ENCODE measurements around the gene KCNE2.

Gene KCNE2

DNA sequence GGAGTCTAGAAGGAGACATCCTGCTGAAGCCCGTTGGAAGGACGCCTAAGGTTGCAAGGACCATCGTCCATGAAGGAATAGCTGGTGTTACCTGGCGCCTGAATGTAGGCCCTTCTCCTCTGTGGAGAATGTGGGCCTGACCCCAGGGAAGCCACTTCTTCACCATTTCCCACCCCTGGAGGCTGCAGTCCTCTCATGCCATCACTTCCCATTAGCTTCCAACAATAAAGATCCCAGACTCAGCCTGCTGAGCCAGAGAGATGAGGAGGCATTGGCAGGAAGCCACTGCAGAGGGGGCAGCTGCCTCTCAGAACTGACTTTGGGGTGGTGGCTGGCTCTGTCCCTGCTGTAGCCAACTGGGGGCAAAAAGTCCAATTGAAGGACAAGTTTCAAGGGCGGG is 21.3 kb upstream of the KCNE2 start:
- no peaks in the 10 kb centered on the region for H3K27me3 ChIP-seq (ENCODE audit: control insufficient read depth, insufficient read depth, low read length)
- H3K4me3 ChIP-seq (ENCODE audit: low read length), result no peak overlapping the region
- H3K9ac ChIP-seq (ENCODE audit: low read length), result no peak overlapping the region
- no peak overlapping the region for H3K27ac ChIP-seq (ENCODE audit: low read depth, low read length)
- peaks cover 15% of the 10 kb centered on the region for H3K4me1 ChIP-seq (ENCODE audit: control insufficient read depth, insufficient read depth, low read length)
- H3K36me3 ChIP-seq (ENCODE audit: control insufficient read depth, insufficient read depth, low read length), result no peaks in the 10 kb centered on the region

DNA sequence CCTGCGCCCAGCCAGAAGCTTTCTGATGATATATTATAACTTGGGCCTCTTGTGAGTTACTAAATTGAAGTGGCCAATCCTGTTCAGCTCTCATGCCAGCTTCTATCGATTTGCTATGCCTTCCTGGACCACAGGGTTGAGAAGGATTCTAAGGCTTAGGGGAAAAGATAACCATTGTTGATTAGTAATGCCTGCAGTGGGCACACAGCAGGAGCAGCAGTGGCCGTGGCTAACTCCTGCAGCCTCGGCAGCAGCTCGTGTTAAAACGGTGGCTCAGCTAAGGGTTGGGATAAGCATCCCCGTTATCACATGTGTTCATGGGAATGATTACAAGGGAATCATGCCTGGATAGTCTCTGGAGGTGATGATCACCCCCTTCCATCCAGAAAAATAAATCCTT is 20.5 kb upstream of the KCNE2 start:
- H3K9ac ChIP-seq (ENCODE audit: low read length), result no peak overlapping the region
- H3K4me3 ChIP-seq (ENCODE audit: low read length), result no peak overlapping the region
- peaks cover 15% of the 10 kb centered on the region for H3K4me1 ChIP-seq (ENCODE audit: control insufficient read depth, insufficient read depth, low read length)
- H3K27ac ChIP-seq (ENCODE audit: low read depth, low read length), result no peak overlapping the region
- H3K27me3 ChIP-seq (ENCODE audit: control insufficient read depth, insufficient read depth, low read length), result no peaks in the 10 kb centered on the region
- H3K36me3 ChIP-seq (ENCODE audit: control insufficient read depth, insufficient read depth, low read length), result no peaks in the 10 kb centered on the region

DNA sequence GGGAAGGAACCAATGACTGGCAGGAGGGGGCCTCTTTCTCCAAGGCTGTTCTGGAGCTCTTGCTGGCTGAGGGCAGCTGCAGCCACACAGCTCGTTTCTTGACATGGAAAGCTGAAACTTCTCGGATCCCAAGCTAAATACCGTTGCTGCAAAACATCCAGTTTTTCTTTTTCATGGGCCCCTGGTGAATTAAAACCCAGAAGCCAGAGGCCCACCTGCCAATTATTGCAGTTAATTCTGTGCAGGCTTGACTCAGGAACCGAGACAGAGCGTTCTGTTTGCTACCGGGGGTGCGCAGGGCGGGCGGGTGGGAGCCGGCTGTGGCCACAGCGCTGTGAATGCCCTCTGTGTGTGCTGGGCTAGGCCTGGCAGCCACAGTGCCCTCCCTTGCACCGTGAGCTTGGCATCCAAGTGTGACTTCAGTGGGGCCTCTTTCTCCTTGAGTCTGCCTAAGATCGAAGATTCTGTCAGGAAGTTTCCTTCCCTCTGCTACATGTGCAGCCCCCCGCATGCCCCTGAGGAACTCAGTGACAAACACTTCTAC is 19.9 kb upstream of the KCNE2 start:
- Histone ChIP-seq H3K4me3 (ENCODE audit: low read length) (no peak overlapping the region), H3K9ac (ENCODE audit: low read length) (no peak overlapping the region), H3K27me3 (ENCODE audit: control insufficient read depth, insufficient read depth, low read length) (no peaks in the 10 kb centered on the region), H3K36me3 (ENCODE audit: control insufficient read depth, insufficient read depth, low read length) (no peaks in the 10 kb centered on the region), H3K27ac (ENCODE audit: low read depth, low read length) (no peak overlapping the region), H3K4me1 (ENCODE audit: control insufficient read depth, insufficient read depth, low read length) (peaks cover 15% of the 10 kb centered on the region)

DNA sequence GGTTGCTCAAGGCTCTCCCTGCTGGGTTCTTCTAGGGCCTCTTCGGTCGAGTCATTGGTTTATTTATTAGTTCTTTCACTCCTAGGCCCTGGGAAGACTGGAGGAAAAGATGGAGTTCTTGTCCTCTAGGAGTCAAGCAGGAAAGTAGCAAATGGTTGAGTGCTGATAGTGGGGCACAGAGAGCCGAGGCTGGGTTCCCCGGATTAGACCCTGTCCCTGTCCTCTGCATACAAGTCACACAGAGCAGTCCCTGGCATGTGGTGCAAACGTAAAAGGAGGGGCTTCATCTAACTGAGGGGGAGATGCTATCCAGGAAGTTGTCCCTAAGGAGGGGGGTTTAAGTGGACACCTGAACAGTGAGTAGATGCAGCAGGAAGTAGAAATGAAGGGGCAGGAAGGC is 19.2 kb upstream of the KCNE2 start:
- H3K4me1 ChIP-seq (ENCODE audit: control insufficient read depth, insufficient read depth, low read length), result peaks cover 15% of the 10 kb centered on the region
- no peaks in the 10 kb centered on the region for H3K27me3 ChIP-seq (ENCODE audit: control insufficient read depth, insufficient read depth, low read length)
- H3K36me3 ChIP-seq (ENCODE audit: control insufficient read depth, insufficient read depth, low read length), result no peaks in the 10 kb centered on the region
- no peak overlapping the region for H3K4me3 ChIP-seq (ENCODE audit: low read length)
- H3K9ac ChIP-seq (ENCODE audit: low read length), result no peak overlapping the region
- no peak overlapping the region for H3K27ac ChIP-seq (ENCODE audit: low read depth, low read length)

DNA sequence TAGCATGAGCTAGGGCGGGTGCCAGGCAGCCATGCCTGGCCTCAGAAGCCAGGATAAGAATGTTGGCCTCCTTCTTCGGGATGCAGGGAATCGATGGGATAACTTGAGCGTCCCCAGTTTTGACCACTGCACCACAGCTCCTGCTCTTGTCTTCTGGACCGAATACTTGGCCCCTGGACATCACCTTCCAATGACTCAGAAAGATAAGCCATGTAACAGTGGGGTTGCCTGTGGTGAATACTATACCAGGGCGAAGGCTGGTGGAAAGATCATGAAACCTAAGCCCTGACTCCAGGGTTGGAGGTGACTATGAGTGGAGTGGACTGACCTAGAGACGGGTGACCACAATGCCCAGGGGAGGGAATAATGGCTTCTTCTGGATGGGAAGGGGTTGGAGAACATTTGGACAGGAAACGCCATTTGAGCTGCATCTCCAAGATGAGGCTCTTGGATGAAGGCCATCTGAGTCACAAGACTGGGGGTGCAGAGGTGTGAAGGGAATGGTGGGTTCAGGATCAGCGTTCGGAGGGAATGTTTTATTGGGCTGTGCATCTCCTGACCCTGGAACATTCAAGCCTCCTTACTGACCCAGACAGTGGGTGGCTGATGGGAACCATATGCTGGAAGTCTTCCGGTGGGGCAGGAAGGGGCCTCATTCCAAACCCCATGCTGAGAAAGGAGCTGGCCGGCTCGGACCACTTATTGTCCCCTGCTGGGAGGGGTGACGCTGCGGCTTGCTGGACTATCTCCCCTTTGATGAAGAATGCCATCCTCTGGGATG is 18.5 kb upstream of the KCNE2 start:
- Histone ChIP-seq H3K27me3 (ENCODE audit: control insufficient read depth, insufficient read depth, low read length) (no peaks in the 10 kb centered on the region), H3K4me3 (ENCODE audit: low read length) (no peak overlapping the region), H3K9ac (ENCODE audit: low read length) (no peak overlapping the region), H3K36me3 (ENCODE audit: control insufficient read depth, insufficient read depth, low read length) (no peaks in the 10 kb centered on the region), H3K4me1 (ENCODE audit: control insufficient read depth, insufficient read depth, low read length) (peaks cover 15% of the 10 kb centered on the region), H3K27ac (ENCODE audit: low read depth, low read length) (peak overlapping the region; percentile 59)

DNA sequence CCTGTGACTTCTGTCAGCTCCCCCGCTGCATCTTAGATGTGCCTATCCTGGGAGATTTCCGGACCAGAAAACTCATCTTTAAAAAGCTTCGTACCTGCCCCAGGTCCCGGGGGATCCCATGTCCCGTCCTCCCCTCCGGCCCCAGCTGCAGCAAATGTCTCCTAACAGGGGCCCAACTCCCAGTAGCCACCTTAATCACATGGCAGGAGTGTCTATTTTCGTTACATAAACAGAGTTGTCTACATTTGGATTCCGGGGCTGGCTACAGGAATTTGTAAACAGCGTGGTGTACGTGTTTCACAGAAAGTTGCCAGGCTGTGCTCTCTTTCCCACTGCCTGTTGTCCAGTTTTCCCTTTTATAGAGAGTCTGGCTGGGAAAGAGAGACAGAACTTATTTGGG is 17.9 kb upstream of the KCNE2 start:
- Histone ChIP-seq H3K27me3 (ENCODE audit: control insufficient read depth, insufficient read depth, low read length) (no peaks in the 10 kb centered on the region), H3K9ac (ENCODE audit: low read length) (no peak overlapping the region), H3K27ac (ENCODE audit: low read depth, low read length) (peak overlapping the region; percentile 59), H3K36me3 (ENCODE audit: control insufficient read depth, insufficient read depth, low read length) (no peaks in the 10 kb centered on the region), H3K4me1 (ENCODE audit: control insufficient read depth, insufficient read depth, low read length) (peaks cover 15% of the 10 kb centered on the region), H3K4me3 (ENCODE audit: low read length) (no peak overlapping the region)

DNA sequence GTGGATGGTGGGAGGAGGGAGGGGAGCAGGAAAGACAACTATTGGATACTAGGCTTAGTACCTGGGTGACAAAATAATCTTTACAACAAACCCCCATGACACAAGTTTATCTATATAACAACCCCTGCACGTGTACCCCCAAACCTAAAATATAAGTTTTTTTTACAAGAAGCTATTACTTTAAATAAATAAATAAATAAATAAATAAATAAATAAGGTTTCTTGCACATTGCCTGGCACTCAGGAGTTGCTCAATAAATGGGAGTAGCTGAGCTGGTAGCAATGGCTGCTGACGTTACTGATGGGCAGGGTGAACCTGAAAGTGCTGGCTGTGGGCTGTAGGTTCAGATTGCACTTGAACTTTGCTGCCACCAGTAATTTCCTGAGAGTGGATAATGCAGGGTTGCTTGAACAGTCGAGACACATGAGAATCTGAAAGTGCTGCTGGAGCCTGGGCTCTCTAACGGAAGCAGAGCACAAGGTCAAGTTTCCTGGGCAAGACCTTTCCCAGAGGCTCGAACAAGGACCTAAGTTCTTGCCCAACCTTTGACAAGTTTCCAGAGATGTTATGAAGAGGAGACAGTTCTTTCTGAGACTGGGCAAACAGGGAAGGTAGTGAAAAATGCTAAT is 14.8 kb upstream of the KCNE2 start:
- Histone ChIP-seq H3K4me1 (ENCODE audit: control insufficient read depth, insufficient read depth, low read length) (peaks cover 15% of the 10 kb centered on the region), H3K27ac (ENCODE audit: low read depth, low read length) (no peak overlapping the region), H3K9ac (ENCODE audit: low read length) (no peak overlapping the region), H3K4me3 (ENCODE audit: low read length) (no peak overlapping the region), H3K36me3 (ENCODE audit: control insufficient read depth, insufficient read depth, low read length) (no peaks in the 10 kb centered on the region), H3K27me3 (ENCODE audit: control insufficient read depth, insufficient read depth, low read length) (no peaks in the 10 kb centered on the region)

DNA sequence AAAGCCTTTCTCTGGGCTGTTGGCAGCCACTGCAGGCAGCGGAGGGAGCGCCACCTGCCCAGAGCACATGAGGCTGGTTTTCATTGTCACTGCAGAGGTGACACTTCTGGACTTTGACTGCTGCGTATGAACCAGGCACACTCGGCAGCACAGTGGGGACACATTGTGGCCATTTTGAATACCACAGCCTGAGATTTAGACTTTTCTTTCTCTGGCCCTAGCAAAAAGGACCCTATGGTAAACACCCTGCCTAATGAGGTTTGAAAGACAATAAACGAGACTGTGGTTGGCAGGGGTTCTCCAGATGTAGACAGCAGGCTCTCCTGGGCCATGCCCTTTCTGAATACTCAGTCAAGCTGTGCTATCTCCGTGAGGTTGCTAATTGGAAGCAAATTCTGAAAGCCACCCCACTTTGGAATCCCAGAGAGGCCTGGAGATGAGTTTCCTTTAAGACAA is 12.0 kb upstream of the KCNE2 start:
- H3K4me1 ChIP-seq (ENCODE audit: control insufficient read depth, insufficient read depth, low read length), result no peaks in the 10 kb centered on the region
- H3K36me3 ChIP-seq (ENCODE audit: control insufficient read depth, insufficient read depth, low read length), result no peaks in the 10 kb centered on the region
- H3K27ac ChIP-seq (ENCODE audit: low read depth, low read length), result no peak overlapping the region
- H3K9ac ChIP-seq (ENCODE audit: low read length), result no peak overlapping the region
- no peak overlapping the region for H3K4me3 ChIP-seq (ENCODE audit: low read length)
- no peaks in the 10 kb centered on the region for H3K27me3 ChIP-seq (ENCODE audit: control insufficient read depth, insufficient read depth, low read length)

DNA sequence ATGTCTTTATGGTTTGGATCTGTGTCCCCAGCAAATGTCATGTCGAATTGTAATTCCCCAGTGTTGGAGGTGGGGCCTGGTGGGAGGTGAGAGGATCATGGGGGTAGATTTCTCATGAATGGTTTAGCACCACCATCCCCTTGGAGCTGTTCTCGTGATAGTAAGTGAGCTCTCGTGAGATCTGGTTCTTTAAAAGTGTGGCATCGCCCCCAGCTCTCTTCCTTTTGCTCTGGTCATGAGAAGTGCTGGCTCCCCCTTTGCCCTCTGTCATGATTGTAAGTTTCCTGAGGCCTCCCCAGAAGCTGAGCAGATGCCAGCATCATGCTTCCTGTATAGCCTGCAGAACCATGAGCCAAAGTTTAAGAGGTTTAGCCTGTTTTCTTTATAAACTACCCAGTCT is 11.2 kb upstream of the KCNE2 start:
- no peak overlapping the region for H3K4me3 ChIP-seq (ENCODE audit: low read length)
- H3K4me1 ChIP-seq (ENCODE audit: control insufficient read depth, insufficient read depth, low read length), result no peaks in the 10 kb centered on the region
- no peaks in the 10 kb centered on the region for H3K36me3 ChIP-seq (ENCODE audit: control insufficient read depth, insufficient read depth, low read length)
- H3K9ac ChIP-seq (ENCODE audit: low read length), result no peak overlapping the region
- no peaks in the 10 kb centered on the region for H3K27me3 ChIP-seq (ENCODE audit: control insufficient read depth, insufficient read depth, low read length)
- H3K27ac ChIP-seq (ENCODE audit: low read depth, low read length), result no peak overlapping the region

DNA sequence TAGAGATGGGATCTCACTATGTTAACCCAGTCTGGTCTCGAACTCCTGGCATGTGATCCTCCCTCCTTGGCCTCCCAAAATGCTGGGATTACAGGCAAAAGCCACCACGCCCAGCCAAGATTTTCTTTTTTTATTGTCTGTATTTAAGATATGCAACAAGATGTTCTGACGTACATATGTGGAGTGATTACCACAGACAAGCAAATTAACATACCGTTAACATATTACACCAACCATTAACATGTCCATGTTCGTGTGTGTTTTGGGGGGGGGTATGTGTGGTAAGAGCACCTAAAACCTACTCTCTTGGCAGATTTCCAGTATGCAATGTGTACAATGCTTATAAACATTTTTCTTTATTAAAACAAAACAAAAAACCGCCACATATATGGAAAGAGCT is 10.6 kb upstream of the KCNE2 start:
- Histone ChIP-seq H3K4me1 (ENCODE audit: control insufficient read depth, insufficient read depth, low read length) (no peaks in the 10 kb centered on the region), H3K9ac (ENCODE audit: low read length) (no peak overlapping the region), H3K4me3 (ENCODE audit: low read length) (no peak overlapping the region), H3K27me3 (ENCODE audit: control insufficient read depth, insufficient read depth, low read length) (no peaks in the 10 kb centered on the region), H3K27ac (ENCODE audit: low read depth, low read length) (no peak overlapping the region), H3K36me3 (ENCODE audit: control insufficient read depth, insufficient read depth, low read length) (no peaks in the 10 kb centered on the region)

DNA sequence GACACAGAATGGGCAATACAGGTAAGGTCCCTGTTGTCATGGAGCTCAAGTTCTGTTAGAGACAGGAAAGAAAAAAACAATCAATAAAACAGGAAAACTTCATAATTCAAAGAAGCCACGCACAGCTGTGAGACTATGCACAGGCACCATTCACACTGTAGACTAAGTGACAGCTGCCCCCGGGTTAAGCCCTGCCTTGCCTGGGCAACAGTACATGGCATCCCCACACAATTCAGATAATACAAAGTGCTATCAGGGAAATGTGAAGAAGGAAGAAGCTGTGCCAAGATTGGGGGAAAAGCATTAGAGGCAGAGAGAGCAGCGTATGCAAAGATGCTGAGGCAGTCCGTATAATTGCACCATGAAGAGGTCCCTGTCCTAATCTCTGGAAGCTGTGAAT is 9.0 kb upstream of the KCNE2 start:
- H3K36me3 ChIP-seq (ENCODE audit: control insufficient read depth, insufficient read depth, low read length), result no peaks in the 10 kb centered on the region
- no peak overlapping the region for H3K9ac ChIP-seq (ENCODE audit: low read length)
- H3K4me3 ChIP-seq (ENCODE audit: low read length), result no peak overlapping the region
- no peaks in the 10 kb centered on the region for H3K27me3 ChIP-seq (ENCODE audit: control insufficient read depth, insufficient read depth, low read length)
- H3K27ac ChIP-seq (ENCODE audit: low read depth, low read length), result no peak overlapping the region
- no peaks in the 10 kb centered on the region for H3K4me1 ChIP-seq (ENCODE audit: control insufficient read depth, insufficient read depth, low read length)

DNA sequence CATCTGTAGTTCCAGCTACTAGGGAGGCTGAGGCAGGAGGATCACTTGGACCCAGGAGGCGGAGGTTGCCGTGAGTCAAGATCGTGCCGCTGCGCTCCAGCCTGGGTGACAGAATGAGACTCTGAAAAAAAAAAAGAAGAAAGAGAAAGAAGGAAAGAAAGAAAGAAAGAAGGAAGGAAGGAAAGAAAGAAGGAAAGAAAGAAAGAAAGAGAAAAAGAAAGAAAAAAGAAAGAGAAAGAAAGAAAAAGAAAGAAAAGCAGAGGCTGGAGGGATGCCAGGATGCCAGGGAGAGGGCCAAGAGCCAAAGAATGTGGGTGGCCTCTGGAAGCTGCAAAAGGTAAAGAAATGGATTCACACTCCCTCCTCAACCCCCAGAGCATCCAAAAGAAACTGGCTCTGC is 8.2 kb upstream of the KCNE2 start:
- H3K27ac ChIP-seq (ENCODE audit: low read depth, low read length), result no peak overlapping the region
- H3K9ac ChIP-seq (ENCODE audit: low read length), result no peak overlapping the region
- H3K27me3 ChIP-seq (ENCODE audit: control insufficient read depth, insufficient read depth, low read length), result no peaks in the 10 kb centered on the region
- H3K4me1 ChIP-seq (ENCODE audit: control insufficient read depth, insufficient read depth, low read length), result no peaks in the 10 kb centered on the region
- no peak overlapping the region for H3K4me3 ChIP-seq (ENCODE audit: low read length)
- H3K36me3 ChIP-seq (ENCODE audit: control insufficient read depth, insufficient read depth, low read length), result no peaks in the 10 kb centered on the region

DNA sequence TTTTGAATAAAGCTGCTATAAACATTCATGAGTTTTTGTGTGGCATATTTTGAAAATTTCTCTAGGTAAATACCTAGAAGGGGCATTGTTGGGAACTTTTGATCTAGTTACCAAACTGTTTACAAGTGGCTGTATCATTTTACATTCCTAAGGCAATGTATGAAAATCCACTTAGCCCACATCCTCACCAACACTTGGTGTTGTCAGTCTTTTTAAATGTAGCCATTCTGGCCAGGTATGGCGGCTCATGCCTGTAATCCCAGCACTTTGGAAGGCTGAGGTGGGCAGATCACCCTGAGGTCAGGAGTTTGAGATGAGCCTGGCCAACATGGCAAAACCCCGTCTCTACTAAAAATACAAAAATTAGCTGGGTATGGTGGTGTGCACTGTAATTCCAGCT is 5.9 kb upstream of the KCNE2 start:
- Histone ChIP-seq H3K4me3 (ENCODE audit: low read length) (no peak overlapping the region), H3K27ac (ENCODE audit: low read depth, low read length) (no peak overlapping the region), H3K36me3 (ENCODE audit: control insufficient read depth, insufficient read depth, low read length) (no peaks in the 10 kb centered on the region), H3K9ac (ENCODE audit: low read length) (no peak overlapping the region), H3K4me1 (ENCODE audit: control insufficient read depth, insufficient read depth, low read length) (no peaks in the 10 kb centered on the region), H3K27me3 (ENCODE audit: control insufficient read depth, insufficient read depth, low read length) (no peaks in the 10 kb centered on the region)

Measured in rectal smooth muscle tissue (tissue), 1 donor.